IMR-90 (cell line): Measurements from ENCODE around the gene OSTF1. TPM values are rescaled to one million over a fixed set of nuclear protein-coding genes. Genes with fewer than 3 reads are reported as not detected.
A peak's percentile ranks its signal among the peaks of the same experiment; 100 is the strongest.

Source experiments
- ATAC-seq: fragments of 200-7000 bp; cut with Tn5 transposase; 2 replicates; pipeline ENCODE4 v1.9.1; 2020; ENCODE audit warnings: low read depth, mild to moderate bottlenecking, moderate library complexity
- BruUV-seq: library from RNA; stranded (reverse); fragments of 400-500 nt; replicated peaks from 2 replicates; lab custom pipeline; 2021; lab: Mats Ljungman, UMichigan
- CTCF ChIA-PET: fragments of 300-600 bp; formaldehyde crosslinking; extraction: SDS; loops from one replicate; lab custom pipeline; 2021; ENCODE audit warnings: antibody characterized with exemption; lab: Yijun Ruan, JAX
- POLR2A ChIA-PET: fragments of 300-600 bp; sonication (Branson Sonifier 250); formaldehyde crosslinking; loops from one replicate; lab custom pipeline; 2022; ENCODE audit warnings: antibody characterized with exemption; ENCODE audit not compliant: unreplicated experiment; lab: Charles Lee
- DNase-seq: peaks from one replicate; pipeline ENCODE4 v3.0.0; 2013
- H2AFZ ChIP-seq: replicated peaks from 2 replicates; pipeline ENCODE3; 2013; ENCODE audit warnings: low read length, mild to moderate bottlenecking; ENCODE audit not compliant: poor library complexity
- H2AK5ac ChIP-seq: 2 replicates; pipeline ENCODE4 v1.6.1; 2013; ENCODE audit warnings: low read depth, low read length, inconsistent platforms
- H2AK9ac ChIP-seq: replicated peaks from 2 replicates; pipeline ENCODE3; 2013; ENCODE audit warnings: mild to moderate bottlenecking, low read depth, low read length, moderate library complexity; ENCODE audit not compliant: poor library complexity
- H2BK120ac ChIP-seq: 2 replicates; pipeline ENCODE4 v1.6.1; 2013; ENCODE audit warnings: low read depth, low read length, inconsistent platforms
- H2BK15ac ChIP-seq: 3 replicates; pipeline ENCODE4 v1.6.1; 2013; ENCODE audit warnings: low read depth, low read length, inconsistent platforms
- H2BK20ac ChIP-seq: 2 replicates; pipeline ENCODE4 v1.6.1; 2013; ENCODE audit warnings: low read depth, mild to moderate bottlenecking, inconsistent platforms, low read length, moderate library complexity
- H2BK5ac ChIP-seq: 2 replicates; pipeline ENCODE4 v1.6.1; 2013; ENCODE audit warnings: mild to moderate bottlenecking, low read depth, low read length, inconsistent platforms; ENCODE audit not compliant: poor library complexity, severe bottlenecking
- H3K14ac ChIP-seq: replicated peaks from 2 replicates; pipeline ENCODE4 v1.6.1; 2013; ENCODE audit warnings: low read depth, low read length, inconsistent platforms
- H3K18ac ChIP-seq: 2 replicates; pipeline ENCODE4 v1.6.1; 2013; ENCODE audit warnings: low read depth, low read length, control low read depth
- H3K23ac ChIP-seq: 2 replicates; pipeline ENCODE4 v1.6.1; 2013; ENCODE audit warnings: low read depth, low read length, inconsistent platforms
- H3K27ac ChIP-seq: 2 replicates; pipeline ENCODE4 v1.5.1; 2013; ENCODE audit warnings: mild to moderate bottlenecking, control low read depth, low read length; ENCODE audit not compliant: insufficient read depth
- H3K27me3 ChIP-seq: 2 replicates; pipeline ENCODE4 v1.6.1; 2013; ENCODE audit warnings: low read length; ENCODE audit not compliant: control insufficient read depth, insufficient read depth
- H3K36me3 ChIP-seq: 2 replicates; pipeline ENCODE4 v1.6.1; 2013; ENCODE audit warnings: low read length, mixed read lengths; ENCODE audit not compliant: control insufficient read depth, insufficient read depth
- H3K4ac ChIP-seq: 2 replicates; pipeline ENCODE4 v1.6.1; 2013; ENCODE audit warnings: low read depth, low read length, inconsistent platforms
- H3K4me1 ChIP-seq: 2 replicates; pipeline ENCODE4 v1.6.1; 2013; ENCODE audit warnings: low read length, mixed read lengths; ENCODE audit not compliant: control insufficient read depth, insufficient read depth
- H3K4me2 ChIP-seq: 2 replicates; pipeline ENCODE4 v1.6.1; 2013; ENCODE audit warnings: low read depth, mild to moderate bottlenecking, control low read depth, low read length, moderate library complexity
- H3K4me3 ChIP-seq: 2 replicates; pipeline ENCODE4 v1.5.1; 2013; ENCODE audit warnings: low read depth, mild to moderate bottlenecking, control low read depth, low read length, moderate library complexity; ENCODE audit not compliant: insufficient read depth
- H3K56ac ChIP-seq: 2 replicates; pipeline ENCODE4 v1.6.1; 2013; ENCODE audit warnings: low read length, inconsistent platforms; ENCODE audit not compliant: insufficient read depth; ENCODE audit errors: extremely low read depth
- H3K79me1 ChIP-seq, 2 experiments: 2 replicates each; pipeline ENCODE4 v1.6.1; 2013; ENCODE audit warnings: low read length in 2 of 2, inconsistent platforms in 1 of 2, low read depth in 1 of 2
- H3K9ac ChIP-seq: 2 replicates; pipeline ENCODE4 v1.6.1; 2013; ENCODE audit warnings: low read depth, low read length, control low read depth
- H3K9me1 ChIP-seq: 2 replicates; pipeline ENCODE4 v1.6.1; 2013; ENCODE audit warnings: low read length, inconsistent platforms; ENCODE audit not compliant: insufficient read depth
- H3K9me3 ChIP-seq: 2 replicates; pipeline ENCODE4 v1.6.1; 2013; ENCODE audit warnings: low read length; ENCODE audit not compliant: control insufficient read depth, insufficient read depth
- H4K20me1 ChIP-seq: 2 replicates; pipeline ENCODE4 v1.6.1; 2013; ENCODE audit warnings: low read length, inconsistent platforms; ENCODE audit not compliant: insufficient read depth
- H4K5ac ChIP-seq: 2 replicates; pipeline ENCODE4 v1.6.1; 2013; ENCODE audit warnings: mild to moderate bottlenecking, low read depth, low read length, control low read depth
- H4K8ac ChIP-seq, 2 experiments: 2 replicates each; pipeline ENCODE4 v1.6.1; 2013; ENCODE audit warnings: low read depth in 2 of 2, low read length in 2 of 2, control low read depth in 1 of 2, inconsistent platforms in 1 of 2
- H4K91ac ChIP-seq: 2 replicates; pipeline ENCODE4 v1.6.1; 2013; ENCODE audit warnings: low read depth, low read length, inconsistent platforms; ENCODE audit not compliant: insufficient read depth
- BHLHE40 ChIP-seq: fragments of 150-350 bp; IDR thresholded peaks from 2 replicates; pipeline ENCODE4 v1.6.1; 2016; ENCODE audit warnings: mild to moderate bottlenecking, low read depth, low read length
- CEBPB ChIP-seq: IDR thresholded peaks from 2 replicates; pipeline ENCODE4 v1.6.1; 2012; ENCODE audit warnings: low read depth, low read length, improper control_type of control experiment
- CHD1 ChIP-seq: IDR thresholded peaks from 2 replicates; pipeline ENCODE4 v1.6.1; 2012; ENCODE audit warnings: low read depth, low read length, improper control_type of control experiment
- FOS ChIP-seq: fragments of 150-350 bp; IDR thresholded peaks from 2 replicates; pipeline ENCODE4 v1.6.1; 2016; ENCODE audit warnings: low read depth, low read length
- MAFK ChIP-seq: IDR thresholded peaks from 2 replicates; pipeline ENCODE4 v1.6.1; 2012; ENCODE audit warnings: low read depth, low read length, improper control_type of control experiment
- MAZ ChIP-seq: IDR thresholded peaks from 2 replicates; pipeline ENCODE4 v1.6.1; 2012; ENCODE audit warnings: low read depth, mild to moderate bottlenecking, low read length, improper control_type of control experiment, moderate library complexity, borderline replicate concordance
- MXI1 ChIP-seq: IDR thresholded peaks from 2 replicates; pipeline ENCODE4 v1.6.1; 2012; ENCODE audit warnings: low read depth, mild to moderate bottlenecking, low read length, moderate library complexity, borderline replicate concordance
- NFE2L2 ChIP-seq: fragments of 150-350 bp; IDR thresholded peaks from 2 replicates; pipeline ENCODE4 v1.6.1; 2016; ENCODE audit warnings: low read depth, mild to moderate bottlenecking, low read length
- POLR2A ChIP-seq: IDR thresholded peaks from 2 replicates; pipeline ENCODE4 v1.6.1; 2012; ENCODE audit warnings: mild to moderate bottlenecking, low read depth, low read length
- RAD21 ChIP-seq: IDR thresholded peaks from 2 replicates; pipeline ENCODE4 v1.6.1; 2012; ENCODE audit warnings: low read length, improper control_type of control experiment
- RCOR1 ChIP-seq: IDR thresholded peaks from 2 replicates; pipeline ENCODE4 v1.6.1; 2012; ENCODE audit warnings: mild to moderate bottlenecking, low read length, improper control_type of control experiment; ENCODE audit not compliant: insufficient replicate concordance
- RFX5 ChIP-seq: IDR thresholded peaks from 2 replicates; pipeline ENCODE4 v1.8.0; 2012; ENCODE audit warnings: low read depth, mild to moderate bottlenecking, low read length, moderate library complexity
- SMC3 ChIP-seq: fragments of 150-350 bp; IDR thresholded peaks from 2 replicates; pipeline ENCODE4 v1.6.1; 2016; ENCODE audit warnings: low read depth, mild to moderate bottlenecking, antibody characterized with exemption, low read length, moderate library complexity
- WGBS, 2 experiments: methylation state at CpG; one replicate each; pipeline versions ENCODE4 v1.1.5 to v1.1.7; 2013; ENCODE audit warnings: missing lambda C conversion rate in 2 of 2; ENCODE audit not compliant: insufficient read length in 1 of 2; ENCODE audit errors: extremely low coverage in 2 of 2; 5-methylcytosine and 5-hydroxymethylcytosine counted together
- dilution Hi-C: fragments of 300-500 bp; cut with HindIII; formaldehyde crosslinking; loops from one replicate; pipeline ENCODE4 v1.14.3; 2018; ENCODE audit warnings: low sequenced_read_pairs; ENCODE audit not compliant: unreplicated experiment
- in situ Hi-C: fragments of 300-500 bp; cut with MboI; formaldehyde crosslinking; loops from 3 replicates; pipeline ENCODE4 v1.14.3; 2019; ENCODE audit warnings: low sequenced_read_pairs, inconsistent platforms, mixed read lengths
- intact Hi-C: fragments of 100-400 bp; cut with micrococcal nuclease; formaldehyde crosslinking; loops from 2 replicates; pipeline ENCODE4 v1.10.0; 2022
- polyA plus RNA-seq, 3 experiments: library from polyadenylated mRNA; depleted of rRNA; stranded (reverse); fragments of >200 nt; gene quantifications; 2 replicates each; pipeline ENCODE4 v1.2.3, GENCODE V29; 2012; ENCODE audit warnings: low replicate concordance in 1 of 3
- total RNA-seq: library from RNA; depleted of rRNA; stranded (reverse); fragments of >200 nt; gene quantifications from 2 replicates; pipeline ENCODE4 v1.2.3, GENCODE V29; 2012
- TF ChIP-seq, protein P1 (sequence below): conservative IDR thresholded peaks from 2 replicates; pipeline ENCODE4 v1.5.1; 2012; ENCODE audit warnings: mild to moderate bottlenecking, low read depth, low read length, improper control_type of control experiment

OSTF1 gene
- total and polyA plus RNA-seq, 2 of the 4 experiments (the other 2 are of a cell fraction): 17.1 to 41.6 TPM

DNA sequence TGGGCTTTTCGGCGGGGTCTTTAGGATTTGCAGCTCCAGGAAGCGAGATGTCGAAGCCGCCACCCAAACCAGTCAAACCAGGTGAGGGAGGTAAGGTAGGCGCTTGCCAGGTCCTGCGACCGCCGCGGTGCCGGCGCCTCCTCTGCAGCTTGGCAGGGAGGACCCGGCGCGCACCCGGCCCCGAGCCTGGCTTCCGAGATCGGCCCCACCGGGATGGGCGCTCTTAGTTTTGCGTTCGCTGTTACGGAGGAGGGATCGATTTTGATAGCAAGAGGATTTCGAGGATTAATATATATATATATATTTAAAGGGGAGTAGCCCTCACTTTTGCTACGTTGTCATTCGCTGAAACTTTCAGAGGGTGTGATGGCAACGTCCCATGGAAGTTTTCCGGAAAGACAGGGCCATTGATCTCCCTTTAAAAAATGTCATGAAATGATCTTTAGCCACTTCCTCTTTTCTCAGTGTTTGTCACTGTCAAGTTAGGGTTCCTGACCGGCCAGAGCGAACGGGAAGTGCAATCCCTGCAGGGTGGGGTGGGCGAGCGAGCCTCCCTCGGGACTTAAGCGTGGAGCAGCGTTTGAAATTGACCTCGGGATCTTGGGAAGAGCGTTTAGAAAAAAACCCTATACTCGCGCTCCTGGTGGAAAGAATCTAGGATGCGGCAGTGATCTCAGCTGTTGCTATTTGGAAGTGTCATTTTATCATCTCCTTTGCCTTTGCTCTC is 495 bp downstream of the OSTF1 start (continued):
- TF ChIP-seq NFE2L2 (no peak), RFX5 (peak; percentile 71; the same call in 1 of the 2 replicates), MAZ (no peak)

DNA sequence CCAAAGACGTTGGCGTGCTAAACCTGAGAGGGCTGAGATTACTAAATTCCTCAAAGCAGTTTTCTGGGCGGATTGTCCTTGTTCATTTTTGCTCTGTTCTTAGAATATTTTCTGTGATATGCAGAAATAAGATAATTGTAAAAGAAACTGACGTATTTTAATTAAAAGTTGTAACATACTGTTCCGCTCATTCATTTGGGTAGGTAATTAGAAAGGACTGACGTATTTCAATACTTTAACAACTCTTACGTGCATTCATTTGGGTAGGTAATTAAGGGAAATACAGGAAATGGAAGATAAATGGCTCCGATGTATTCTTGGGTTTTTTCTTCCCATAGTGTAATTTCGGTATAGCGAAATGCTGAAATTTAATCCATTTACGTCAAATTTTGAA is 1.1 kb downstream of the OSTF1 start:
- Histone ChIP-seq H4K5ac (no peak overlapping the region), H4K20me1 (no peaks in the 10 kb centered on the region), H3K18ac (no peak overlapping the region), H4K91ac (no peak overlapping the region), H2AK9ac (no peak overlapping the region), H2BK5ac (no peak overlapping the region), H3K9ac (peak overlapping the region; percentile 80), H2AFZ (peak overlapping the region; percentile 88), H3K79me1 (peaks cover 11 to 48% of the 10 kb centered on the region in 2 experiments; a peak in 3 of 4 replicates), H2BK120ac (no peak overlapping the region), H3K4me3 (peak overlapping the region; percentile 74), H2BK20ac (no peak overlapping the region), H2BK15ac (no peak overlapping the region), H3K4me1 (peaks cover 2% of the 10 kb centered on the region; the same call in 1 of the 2 replicates), H3K56ac (peak overlapping the region; percentile 16; the same call in 1 of the 2 replicates), H4K8ac (0 out of 4 replicates have a peak overlapping the region, but pooled peaks of 1 of the 2 experiments have one; percentile 27), H3K14ac (peak overlapping the region; percentile 39; the same call in 1 of the 2 replicates), H3K4me2 (peak overlapping the region; percentile 69), H3K27me3 (no peaks in the 10 kb centered on the region), H3K4ac (0 out of 2 replicates have a peak overlapping the region, but pooled peaks have one; percentile 58), H3K27ac (peak overlapping the region; percentile 46; the same call in 1 of the 2 replicates), H3K9me3 (no peaks in the 10 kb centered on the region), H3K36me3 (no peaks in the 10 kb centered on the region), H2AK5ac (no peak overlapping the region), H3K9me1 (peaks cover 2% of the 10 kb centered on the region; the same call in 1 of the 2 replicates), H3K23ac (0 out of 2 replicates have a peak overlapping the region, but pooled peaks have one; percentile 9)
- BruUV-seq: TSS peak; percentile 29
- no peak for DNase-seq
- dilution Hi-C loops (no loop called here), intact Hi-C loops (loop anchor here (1.0 to 5.0 kb wide), 3 partner anchors 59 to 148 kb away; no protein-coding TSS in a partner anchor), in situ Hi-C loops (no loop called here)
- CTCF ChIA-PET: interaction anchor here (0.6 kb wide), 1 partner anchor 792 kb away, joined by 3 read pairs; no protein-coding TSS in a partner anchor
- no CpG with 5 or more reads among the region's 11 CpGs for WGBS, 2 experiments
- POLR2A ChIA-PET: no interaction called here
- no peak for ATAC-seq
- no peak for TF ChIP-seq CHD1
- TF ChIP-seq BHLHE40: no peak
- no peak for TF ChIP-seq NFE2L2
- TF ChIP-seq RCOR1: no peak
- no peak for TF ChIP-seq MXI1
- no peak for TF ChIP-seq SMC3
- TF ChIP-seq MAFK: no peak
- TF ChIP-seq, protein P1, sequence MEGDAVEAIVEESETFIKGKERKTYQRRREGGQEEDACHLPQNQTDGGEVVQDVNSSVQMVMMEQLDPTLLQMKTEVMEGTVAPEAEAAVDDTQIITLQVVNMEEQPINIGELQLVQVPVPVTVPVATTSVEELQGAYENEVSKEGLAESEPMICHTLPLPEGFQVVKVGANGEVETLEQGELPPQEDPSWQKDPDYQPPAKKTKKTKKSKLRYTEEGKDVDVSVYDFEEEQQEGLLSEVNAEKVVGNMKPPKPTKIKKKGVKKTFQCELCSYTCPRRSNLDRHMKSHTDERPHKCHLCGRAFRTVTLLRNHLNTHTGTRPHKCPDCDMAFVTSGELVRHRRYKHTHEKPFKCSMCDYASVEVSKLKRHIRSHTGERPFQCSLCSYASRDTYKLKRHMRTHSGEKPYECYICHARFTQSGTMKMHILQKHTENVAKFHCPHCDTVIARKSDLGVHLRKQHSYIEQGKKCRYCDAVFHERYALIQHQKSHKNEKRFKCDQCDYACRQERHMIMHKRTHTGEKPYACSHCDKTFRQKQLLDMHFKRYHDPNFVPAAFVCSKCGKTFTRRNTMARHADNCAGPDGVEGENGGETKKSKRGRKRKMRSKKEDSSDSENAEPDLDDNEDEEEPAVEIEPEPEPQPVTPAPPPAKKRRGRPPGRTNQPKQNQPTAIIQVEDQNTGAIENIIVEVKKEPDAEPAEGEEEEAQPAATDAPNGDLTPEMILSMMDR: no peak
- no peak for TF ChIP-seq FOS
- no peak for TF ChIP-seq CEBPB
- no peak for TF ChIP-seq RAD21
- no peak for TF ChIP-seq POLR2A
- TF ChIP-seq RFX5: no peak
- TF ChIP-seq MAZ: no peak
